A673 (cell line): ENCODE measurements around the gene AFM. TPM values are rescaled to one million over a fixed set of nuclear protein-coding genes. Genes with fewer than 3 reads are reported as not detected.

Experiments used
- BruUV-seq: library from RNA; stranded (reverse); fragments of 400-500 nt; replicated peaks from 2 replicates; lab custom pipeline; 2021; lab: Mats Ljungman, UMichigan
- CTCF ChIA-PET: fragments of 300-600 bp; sonication (Branson Sonifier 250); formaldehyde crosslinking; loops from one replicate; lab custom pipeline; 2022; ENCODE audit warnings: antibody characterized with exemption; lab: Charles Lee
- POLR2A ChIA-PET: fragments of 300-600 bp; sonication (Branson Sonifier 250); formaldehyde crosslinking; loops from one replicate; lab custom pipeline; 2022; ENCODE audit warnings: antibody characterized with exemption; ENCODE audit not compliant: low non-redundant PET; lab: Charles Lee
- DNase-seq: peaks from one replicate; pipeline ENCODE4 v3.0.0-alpha.2; 2015; ENCODE audit warnings: low spot score
- H3K27ac ChIP-seq: fragments of 200-600 bp; sonication (generic); 2 replicates; pipeline ENCODE4 v1.5.1; 2016; ENCODE audit warnings: mixed run types, low read depth, mild to moderate bottlenecking, mixed read lengths, antibody characterized with exemption, low read length; ENCODE audit not compliant: poor library complexity, severe bottlenecking
- H3K27me3 ChIP-seq: fragments of 200-600 bp; sonication (generic); replicated peaks from 2 replicates; pipeline ENCODE4 v1.6.1; 2017; ENCODE audit warnings: mixed run types, low read depth, mild to moderate bottlenecking, mixed read lengths, antibody characterized with exemption, low read length; ENCODE audit not compliant: insufficient read depth, poor library complexity
- H3K36me3 ChIP-seq: fragments of 200-600 bp; sonication (generic); 2 replicates; pipeline ENCODE4 v1.6.1; 2016; ENCODE audit warnings: mixed run types, mild to moderate bottlenecking, mixed read lengths, antibody characterized with exemption, low read length; ENCODE audit not compliant: insufficient read depth, poor library complexity, severe bottlenecking
- H3K4me1 ChIP-seq: fragments of 200-600 bp; sonication (generic); 2 replicates; pipeline ENCODE4 v1.6.1; 2017; ENCODE audit warnings: mixed run types, mild to moderate bottlenecking, mixed read lengths, antibody characterized with exemption, low read length; ENCODE audit not compliant: insufficient read depth, poor library complexity, severe bottlenecking
- H3K4me3 ChIP-seq: fragments of 200-600 bp; sonication (generic); 2 replicates; pipeline ENCODE4 v1.5.1; 2016; ENCODE audit warnings: low read depth, mixed run types, mild to moderate bottlenecking, mixed read lengths, low read length; ENCODE audit not compliant: poor library complexity, severe bottlenecking
- H3K9me3 ChIP-seq: fragments of 200-600 bp; sonication (generic); 2 replicates; pipeline ENCODE4 v1.6.1; 2016; ENCODE audit warnings: mixed run types, low read depth, mild to moderate bottlenecking, mixed read lengths, antibody characterized with exemption, low read length; ENCODE audit not compliant: poor library complexity, severe bottlenecking
- CTCF ChIP-seq: fragments of 300-800, 200-600 bp; sonication (generic); conservative IDR thresholded peaks from 2 replicates; pipeline ENCODE4 v1.5.1; 2017; ENCODE audit warnings: low read depth, mild to moderate bottlenecking, antibody characterized with exemption, low read length, moderate library complexity, mixed read lengths
- EZH2 ChIP-seq: fragments of 200-600 bp; sonication (generic); IDR thresholded peaks from 2 replicates; pipeline ENCODE4 v1.6.1; 2017; ENCODE audit warnings: borderline replicate concordance, low read depth, mild to moderate bottlenecking, mixed read lengths, antibody characterized with exemption, low read length; ENCODE audit not compliant: poor library complexity, severe bottlenecking
- intact Hi-C: fragments of 100-400 bp; cut with micrococcal nuclease; formaldehyde crosslinking; loops from one replicate; pipeline ENCODE4 v1.10.0; 2022; ENCODE audit not compliant: unreplicated experiment
- total RNA-seq: library from RNA; stranded (reverse); gene quantifications from 2 replicates; pipeline ENCODE4 v1.2.3, GENCODE V29; 2021

The AFM gene
- total RNA-seq, 1 experiment from 2014 or later, result not detected

DNA sequence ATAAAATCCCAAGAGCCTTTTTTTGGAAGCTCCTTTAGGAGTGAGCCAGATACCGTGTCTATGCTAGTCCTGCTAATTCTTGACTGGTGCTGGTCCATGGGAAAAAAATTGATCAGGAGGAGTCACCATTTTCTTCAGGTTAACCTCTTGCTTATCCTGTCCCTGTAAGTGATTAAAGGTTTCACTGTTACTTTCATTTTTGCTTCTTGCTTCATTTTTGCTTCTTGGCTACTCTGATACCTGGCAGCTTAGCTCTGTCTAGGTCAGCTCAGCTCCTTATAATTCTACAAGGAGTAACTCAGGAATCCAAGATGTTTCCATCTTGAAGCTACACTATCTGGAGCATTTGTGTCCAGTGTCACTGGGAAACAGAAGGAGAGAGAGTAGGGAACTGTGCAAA, 45.7 kb downstream of the AFM start:
- Histone ChIP-seq H3K9me3 (no peaks in the 10 kb centered on the region), H3K36me3 (no peaks in the 10 kb centered on the region), H3K27me3 (no peaks in the 10 kb centered on the region), H3K4me3 (no peak overlapping the region), H3K4me1 (no peaks in the 10 kb centered on the region), H3K27ac (no peak overlapping the region)
- no TSS peak for BruUV-seq
- TF ChIP-seq CTCF, result no peak
- no peak for TF ChIP-seq EZH2
- ChIA-PET CTCF (no interaction called here), POLR2A (no interaction called here)
- DNase-seq, result no peak
- intact Hi-C loops, result no loop called here

DNA sequence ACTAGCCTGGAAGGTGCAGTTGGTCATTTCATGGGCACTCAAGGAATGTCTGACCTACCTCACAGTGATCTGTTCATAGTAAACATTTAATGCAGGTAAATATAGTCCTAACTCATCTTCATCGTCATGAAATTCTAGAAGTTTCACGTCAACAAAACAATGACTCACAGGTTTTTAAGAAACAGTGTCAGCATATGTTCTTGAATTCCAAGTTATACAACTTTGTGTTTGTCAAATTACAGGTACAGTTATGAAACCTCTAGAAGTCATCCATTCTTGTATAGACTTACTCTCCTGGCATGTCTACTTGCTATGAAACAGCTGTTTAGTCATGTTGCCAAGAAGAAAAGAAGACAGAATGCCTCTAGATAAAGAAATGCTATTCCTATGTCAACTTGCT, 46.6 kb downstream of the AFM start:
- no TSS peak for BruUV-seq
- ChIA-PET CTCF (no interaction called here), POLR2A (no interaction called here)
- Histone ChIP-seq H3K27me3 (no peaks in the 10 kb centered on the region), H3K27ac (no peak overlapping the region), H3K4me1 (no peaks in the 10 kb centered on the region), H3K4me3 (no peak overlapping the region), H3K36me3 (no peaks in the 10 kb centered on the region), H3K9me3 (no peaks in the 10 kb centered on the region)
- intact Hi-C loops, result no loop called here
- TF ChIP-seq EZH2, result no peak
- no peak for TF ChIP-seq CTCF
- no peak for DNase-seq

DNA sequence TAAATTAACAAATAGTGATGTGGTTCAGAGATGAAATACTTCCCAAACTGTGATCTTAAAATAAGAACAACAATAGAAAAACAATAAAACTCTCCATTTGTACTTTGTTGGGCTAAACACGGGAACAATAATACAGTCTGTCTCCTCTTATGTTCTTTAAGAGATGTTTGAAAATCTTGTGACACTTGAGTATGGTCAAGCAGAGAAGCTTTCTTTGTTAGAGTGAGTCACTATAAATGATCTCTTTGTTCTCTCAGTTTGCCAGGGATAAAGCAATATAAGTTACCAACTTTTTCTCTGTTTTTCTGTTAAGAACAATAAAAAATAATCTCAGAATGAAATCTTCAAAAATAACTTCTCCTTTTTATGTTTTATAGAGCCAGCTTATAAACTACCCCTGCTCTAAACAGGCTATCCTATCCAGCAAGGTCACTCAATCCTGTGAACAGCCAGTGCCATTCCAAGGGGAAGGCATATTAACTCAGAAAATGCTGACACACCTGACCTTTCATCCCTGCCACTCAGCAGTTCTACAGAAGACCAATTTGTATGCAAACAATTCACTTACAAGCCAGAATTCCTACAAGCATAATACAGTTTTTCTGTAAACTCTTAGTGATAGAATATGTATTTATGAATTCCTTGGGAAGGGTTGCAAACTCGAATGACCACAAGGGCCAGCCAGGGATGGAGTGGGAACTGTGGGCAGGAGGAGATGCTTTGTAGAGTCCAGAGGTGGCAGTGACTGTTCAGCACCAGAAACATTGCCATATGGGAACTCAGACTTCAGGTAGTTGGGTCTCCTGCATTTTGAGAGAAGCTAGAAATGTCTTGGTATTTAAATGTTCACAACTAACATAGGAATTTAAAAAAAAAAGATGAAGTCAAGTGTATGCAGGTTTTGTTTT, 52.2 kb downstream of the AFM start:
- no peak for TF ChIP-seq CTCF
- TF ChIP-seq EZH2, result no peak
- POLR2A ChIA-PET, result no interaction called here
- no peak for DNase-seq
- no peaks in the 10 kb centered on the region for H3K9me3 ChIP-seq
- H3K36me3 ChIP-seq, result no peaks in the 10 kb centered on the region
- CTCF ChIA-PET, result no interaction called here
- H3K4me3 ChIP-seq, result no peak overlapping the region
- H3K4me1 ChIP-seq, result no peaks in the 10 kb centered on the region
- no peak overlapping the region for H3K27ac ChIP-seq
- H3K27me3 ChIP-seq, result no peaks in the 10 kb centered on the region
- intact Hi-C loops, result no loop called here
- no TSS peak for BruUV-seq
